GM18505 (cell line): Measurements from ENCODE around the gene GPC1.

Experiments
- ATAC-seq: cut with Tn5 transposase; IDR thresholded peaks from one replicate; pipeline ENCODE4 v1.9.1; 2021; ENCODE audit not compliant: unreplicated experiment
- POLR2A ChIP-seq: IDR thresholded peaks from 4 replicates; pipeline ENCODE4 v1.6.1; 2011; ENCODE audit warnings: borderline replicate concordance; ENCODE audit not compliant: insufficient read depth, insufficient read length; ENCODE audit errors: extremely low read depth

Gene GPC1

DNA sequence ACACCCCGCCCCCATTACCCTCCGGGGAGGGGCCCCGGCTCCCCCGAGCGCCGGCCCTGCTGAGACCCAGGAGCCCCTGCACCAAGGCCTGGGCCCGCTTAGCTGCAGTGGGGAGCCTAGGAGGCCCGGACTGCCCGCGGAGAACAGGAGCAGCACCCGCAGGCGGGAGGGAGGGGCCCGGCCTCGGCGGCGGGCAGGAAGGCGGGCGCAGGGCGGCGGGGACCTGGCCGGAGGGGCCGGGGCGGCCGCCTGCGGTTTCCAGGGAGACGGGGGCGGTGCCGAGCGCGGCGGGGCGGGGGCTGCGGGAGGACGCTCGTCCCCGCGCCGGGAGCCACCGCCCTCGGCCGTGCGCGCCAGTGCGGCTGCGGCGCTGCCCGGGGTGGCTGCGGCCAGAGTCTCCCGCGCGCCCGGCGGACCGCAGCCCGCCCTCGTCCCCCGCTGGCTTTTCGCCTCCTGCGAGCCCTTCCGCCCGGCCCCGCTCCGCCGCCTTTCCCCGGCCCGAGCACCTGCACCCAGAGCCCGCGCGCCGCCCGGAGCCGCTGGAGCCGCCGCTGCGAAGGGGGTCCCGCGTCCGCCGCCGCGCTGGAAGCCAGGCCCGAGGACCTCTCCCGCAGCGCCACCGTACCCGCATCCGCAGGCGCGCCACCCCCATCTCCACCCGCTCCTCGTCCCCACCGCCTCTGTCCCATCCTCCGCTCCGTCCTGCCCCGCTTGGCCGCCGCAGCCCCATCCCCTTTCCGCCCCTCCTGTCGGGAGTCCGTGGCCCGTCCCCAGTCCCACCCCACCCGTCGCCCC lies 17.2 kb downstream of the GPC1 start:
- TF ChIP-seq POLR2A, result no peak
- ATAC-seq, result no peak

GRCh38 chr2:240453461-240454105 lies 18.1 kb downstream of the GPC1 start:
- no peak for ATAC-seq
- TF ChIP-seq POLR2A, result no peak

DNA sequence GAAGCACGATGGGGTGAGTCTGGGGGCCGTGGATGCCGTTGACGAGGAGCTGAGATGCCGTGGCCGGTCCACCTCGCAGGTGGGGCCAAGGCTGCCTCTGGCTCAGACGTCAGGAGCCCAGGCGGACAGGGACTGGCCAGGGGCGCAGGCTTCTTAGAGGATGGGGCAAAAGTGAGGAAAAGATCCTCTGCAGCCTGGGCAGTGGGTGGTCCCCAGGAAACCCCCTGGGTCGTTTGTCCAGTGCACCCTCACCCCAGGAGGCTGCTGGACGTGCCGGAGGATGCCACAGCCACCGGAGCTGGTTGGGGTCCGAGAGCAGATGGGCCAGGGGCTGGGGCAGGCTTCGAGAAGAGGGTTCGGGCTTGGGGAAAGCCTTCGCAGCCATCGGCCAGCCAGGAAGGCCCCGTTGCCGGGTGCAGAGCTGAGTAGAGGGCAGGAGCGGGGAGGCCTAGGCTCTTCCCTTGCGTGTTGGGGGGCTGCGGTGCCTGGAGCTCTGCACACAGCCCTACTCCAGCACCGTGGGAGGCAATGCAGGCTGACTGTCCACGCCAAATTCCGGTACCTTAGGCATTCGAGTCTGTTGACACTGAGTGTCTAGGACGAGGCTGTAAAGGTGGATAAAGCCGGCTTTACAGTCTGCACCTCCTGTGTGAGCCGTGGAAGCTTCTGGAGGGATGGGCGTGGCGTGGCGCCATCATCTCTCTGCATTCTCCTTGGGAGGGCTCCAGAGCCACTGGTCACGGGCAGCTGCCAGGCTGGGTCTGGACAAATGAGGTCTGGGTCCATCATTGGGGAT lies 18.8 kb downstream of the GPC1 start:
- no peak for TF ChIP-seq POLR2A
- no peak for ATAC-seq

GRCh38 chr2:240455272-240455646 lies 19.8 kb downstream of the GPC1 start:
- no peak for TF ChIP-seq POLR2A
- ATAC-seq, result no peak

GRCh38 chr2:240455647-240456446 lies 20.4 kb downstream of the GPC1 start:
- no peak for ATAC-seq
- TF ChIP-seq POLR2A, result no peak

DNA sequence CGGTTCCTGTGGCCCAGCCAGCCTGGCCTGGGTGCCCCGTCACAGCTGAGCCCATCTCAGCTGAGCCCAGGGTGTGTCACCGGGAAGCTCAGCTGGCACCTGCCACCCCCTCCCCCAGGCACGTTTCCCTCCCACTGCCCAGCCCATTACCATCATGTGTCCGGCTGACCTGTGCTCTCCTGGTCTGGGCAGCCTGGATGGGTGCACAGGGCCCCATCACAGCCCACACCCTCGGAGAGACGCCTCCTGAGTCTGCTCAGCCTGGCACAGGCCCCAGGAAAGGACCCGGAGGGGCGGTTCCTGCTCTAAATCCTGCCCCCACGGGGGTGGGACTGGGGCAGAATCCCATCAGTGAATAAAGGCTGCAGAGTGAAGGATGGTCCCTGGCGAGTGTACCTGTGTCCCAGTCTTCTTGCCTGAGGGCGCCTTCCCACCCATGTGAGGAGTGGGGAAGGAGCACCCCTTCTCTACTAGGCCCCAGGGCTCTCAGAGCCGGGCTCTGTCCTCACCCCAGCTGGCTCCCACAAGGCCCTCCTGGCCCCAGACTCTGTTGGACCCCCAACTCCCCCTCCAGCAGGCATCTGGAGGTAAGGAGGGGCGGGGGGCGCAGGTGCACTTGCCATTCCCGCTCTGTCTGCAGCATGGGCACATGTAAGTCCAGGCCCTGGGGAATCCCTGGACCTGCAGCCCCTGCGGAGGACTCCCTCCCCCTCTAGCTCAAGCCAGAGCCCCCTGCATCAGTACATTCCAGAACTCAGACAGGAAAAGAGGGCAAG lies 21.2 kb downstream of the GPC1 start:
- no peak for TF ChIP-seq POLR2A
- no peak for ATAC-seq

GRCh38 chr2:240457223-240458043 lies 22.0 kb downstream of the GPC1 start:
- no peak for TF ChIP-seq POLR2A
- no peak for ATAC-seq

DNA sequence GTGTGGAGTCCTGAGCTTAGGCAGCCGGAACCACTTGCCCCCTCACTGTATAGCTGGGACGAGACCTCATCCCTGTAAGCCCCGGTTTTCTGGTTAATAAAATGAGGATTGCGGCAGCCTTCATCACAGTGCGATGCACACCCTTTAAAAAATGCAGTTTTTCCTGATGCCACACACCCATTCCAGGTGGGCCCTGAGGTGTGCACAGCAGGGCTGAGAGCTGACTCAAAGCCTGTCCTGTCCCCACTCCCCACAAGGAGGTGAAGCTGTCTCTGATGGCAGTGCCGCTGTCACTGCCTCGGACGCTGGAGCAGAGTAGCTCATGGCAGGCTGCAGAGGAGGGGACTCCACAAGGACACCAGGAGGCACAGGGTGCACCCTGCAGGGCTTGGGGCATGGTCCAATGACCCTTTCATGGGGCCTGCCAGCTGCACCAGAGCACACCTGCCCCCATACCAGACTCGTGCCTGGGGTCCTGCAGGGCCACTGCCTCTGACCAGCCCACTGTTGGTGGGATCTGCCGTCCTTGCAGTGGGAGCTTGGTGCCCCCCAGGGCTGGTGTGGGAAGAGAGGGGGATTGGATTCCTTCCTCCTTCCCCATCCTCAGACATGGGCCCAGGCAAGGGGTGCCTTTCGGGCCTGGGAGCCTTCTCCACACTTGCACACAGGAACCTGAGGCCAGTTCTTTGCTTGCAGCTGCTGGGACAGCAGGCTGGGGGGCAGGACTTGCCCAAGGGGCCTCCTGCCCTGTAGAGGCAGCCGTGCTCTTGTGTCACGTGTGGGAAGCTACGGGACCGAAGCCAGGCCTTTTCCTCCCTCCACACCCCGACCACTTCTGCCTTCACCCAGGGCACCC lies 22.8 kb downstream of the GPC1 start:
- TF ChIP-seq POLR2A, result no peak
- no peak for ATAC-seq

GRCh38 chr2:240458900-240459391 lies 23.5 kb downstream of the GPC1 start:
- no peak for ATAC-seq
- no peak for TF ChIP-seq POLR2A

GRCh38 chr2:240459401-240460252 lies 24.2 kb downstream of the GPC1 start:
- TF ChIP-seq POLR2A, result no peak
- ATAC-seq, result no peak

DNA sequence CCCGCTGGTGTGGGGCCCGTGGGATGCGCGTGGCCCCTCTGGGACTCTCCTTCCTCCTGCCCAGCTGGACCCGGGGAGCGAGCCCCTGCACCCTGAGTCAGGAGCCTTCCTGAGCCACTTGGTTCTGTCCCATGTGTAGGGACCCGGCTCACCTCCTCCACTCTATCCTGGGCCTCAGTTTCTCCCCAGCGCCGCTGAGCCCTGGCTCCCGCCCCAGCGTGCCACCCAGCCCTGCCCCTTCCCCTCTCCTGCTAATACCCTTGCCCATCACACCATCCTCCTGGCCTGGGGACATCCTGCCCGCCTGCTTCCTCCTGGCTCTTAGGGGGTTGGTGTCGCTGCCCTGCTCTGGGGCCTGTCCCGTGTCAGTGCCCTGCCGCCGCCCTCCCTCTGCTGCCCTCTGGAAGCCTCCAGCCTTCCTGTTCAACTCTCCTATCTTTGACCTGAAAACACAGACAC lies 24.8 kb downstream of the GPC1 start:
- TF ChIP-seq POLR2A, result no peak
- ATAC-seq, result no peak
